Cardiac fibroblast (primary cell): ENCODE measurements around the gene NCAPH2.

Experiments
- DNase-seq, 2 donors: peaks; one replicate each; pipeline versions ENCODE4 v3.0.0 to v3.0.0-alpha.2; 2010; ENCODE audit warnings: low read depth in 2 of 2
- H3K4me3 ChIP-seq, 2 donors: replicated peaks in 1 of 2; 1 replicate in 1 of 2; 2 replicates in 1 of 2; pipeline ENCODE4 v1.5.1; 2011; ENCODE audit warnings: low read depth in 2 of 2, low read length in 2 of 2, mild to moderate bottlenecking in 2 of 2, moderate library complexity in 1 of 2
- CTCF ChIP-seq: IDR thresholded peaks from one replicate; pipeline ENCODE4 v1.5.1; 2011; ENCODE audit warnings: low read depth, mild to moderate bottlenecking, low read length, inconsistent platforms

Gene NCAPH2

GRCh38 chr22:50544746-50545253, 36.8 kb downstream of the NCAPH2 start:
- no peak for TF ChIP-seq CTCF
- no peak overlapping the region for H3K4me3 ChIP-seq
- no peak for DNase-seq

- DNase-seq, result peak in 1 of 2 donors; percentile 17
- H3K4me3 ChIP-seq, result no peak within 1 kb of the TSS
- peak; percentile 28 for TF ChIP-seq CTCF
Measured at GRCh38 chr22:50545522-50546325, 37.7 kb downstream of the NCAPH2 start, which contains the start of gene KLHDC7B. Gene KLHDC7B, plus strand, starts transcription at chr22:50545899. Its CDS starts 345 bp downstream, at chr22:50546244.

GRCh38 chr22:50546326-50547262, 38.6 kb downstream of the NCAPH2 start:
- DNase-seq, result no peak
- no peak overlapping the region for H3K4me3 ChIP-seq
- TF ChIP-seq CTCF, result no peak

- no peak for TF ChIP-seq CTCF
- no peak for DNase-seq
- no peak overlapping the region for H3K4me3 ChIP-seq
Measured at GRCh38 chr22:50547263-50547985, 39.4 kb downstream of the NCAPH2 start.

- no peak overlapping the region for H3K4me3 ChIP-seq
- DNase-seq, result peak in 1 of 2 donors; percentile 17
- no peak for TF ChIP-seq CTCF
Measured at GRCh38 chr22:50548040-50548920, 40.3 kb downstream of the NCAPH2 start.
